NK-92 (cell line): ENCODE results near the gene SLC38A8.

Experiments used
- DNase-seq: peaks from one replicate; lab custom pipeline; 2025; ENCODE audit not compliant: unreplicated experiment; lab: John Stamatoyannopoulos, UW

Gene SLC38A8

DNA sequence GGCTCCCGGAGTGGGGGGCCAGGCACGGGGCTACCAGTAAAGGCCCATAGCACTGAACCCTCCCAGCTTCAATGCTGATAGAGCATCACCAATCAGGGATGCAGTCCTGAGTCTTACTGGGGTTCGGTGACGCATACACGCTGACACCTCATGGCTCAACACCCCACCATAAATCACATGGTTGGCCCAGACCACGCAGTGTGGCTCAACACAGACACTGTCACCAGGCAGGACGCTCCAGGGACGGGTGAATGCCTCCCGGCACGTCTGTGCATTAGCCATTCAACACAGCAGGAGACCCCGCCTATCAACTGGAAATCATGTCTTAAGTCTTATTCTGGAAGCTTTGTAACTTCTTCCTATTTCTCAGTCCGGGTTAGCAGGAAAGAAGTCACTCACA is 39.6 kb downstream of the SLC38A8 start:
- no peak for DNase-seq

DNA sequence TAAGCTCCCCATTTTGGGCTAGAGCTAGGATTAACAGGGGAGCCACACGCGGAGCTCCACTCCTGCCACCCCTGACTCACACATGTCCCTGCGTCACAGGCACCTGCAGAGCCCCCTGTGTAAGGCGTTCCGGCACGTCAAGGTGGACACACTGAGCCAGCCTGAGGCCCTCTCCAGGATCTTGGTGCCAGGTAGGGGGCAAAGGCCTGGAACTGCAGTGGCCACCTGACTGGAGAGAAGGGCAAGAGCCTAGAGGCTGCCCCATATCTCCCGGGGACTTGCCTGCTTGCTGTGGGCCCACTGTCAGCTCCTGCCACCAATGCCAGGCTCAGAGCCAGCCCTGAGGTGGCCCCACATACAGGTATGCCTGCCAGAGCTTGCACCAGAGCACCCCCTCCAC is 40.9 kb downstream of the SLC38A8 start:
- no peak for DNase-seq

GRCh38 chr16:84000989-84001642 is 41.5 kb downstream of the SLC38A8 start:
- DNase-seq = no peak

DNA sequence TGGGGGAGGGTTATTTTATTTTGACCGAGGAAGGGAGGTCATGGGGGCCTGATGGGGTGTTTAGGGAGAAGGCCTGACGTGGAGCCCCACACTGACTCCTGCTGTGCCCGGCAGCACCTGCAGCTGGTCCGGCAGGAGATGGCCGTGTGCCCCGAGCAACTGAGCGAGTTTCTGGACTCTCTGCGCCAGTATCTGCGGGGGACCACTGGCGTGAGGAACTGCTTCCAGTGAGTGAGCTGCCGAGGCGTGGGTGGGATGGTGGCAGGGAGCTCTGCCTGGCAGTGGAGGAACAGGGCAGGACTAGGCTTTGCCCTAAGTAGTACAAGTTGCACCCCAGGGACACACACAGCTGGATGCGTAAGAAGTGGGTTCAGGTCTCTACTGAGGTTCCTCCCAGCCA is 44.5 kb downstream of the SLC38A8 start:
- DNase-seq = no peak

GRCh38 chr16:83996481-83997252 is 45.9 kb downstream of the SLC38A8 start:
- DNase-seq = no peak

GRCh38 chr16:83995754-83996153 is 46.8 kb downstream of the SLC38A8 start:
- no peak for DNase-seq

DNA sequence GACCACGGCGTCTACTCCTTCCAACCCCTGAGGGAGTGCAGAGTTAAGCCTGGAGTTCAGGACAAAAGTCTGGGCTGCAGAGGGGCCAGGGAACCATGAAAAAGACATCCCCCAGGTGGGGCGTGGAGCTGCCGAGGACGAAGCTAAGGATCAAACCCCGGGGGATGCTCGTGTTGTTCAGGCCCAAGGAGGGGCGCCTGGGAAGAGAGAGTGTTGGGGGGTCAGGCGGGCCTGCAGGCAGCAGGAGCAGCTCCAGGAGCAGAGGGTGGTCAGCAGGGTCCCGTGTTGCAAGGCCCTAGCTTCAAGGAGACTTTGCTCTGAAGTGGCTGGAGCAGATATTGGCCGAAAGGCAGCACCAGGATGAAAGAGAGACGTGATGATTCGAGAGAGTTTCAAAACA is 47.9 kb downstream of the SLC38A8 start:
- DNase-seq = no peak

- no peak for DNase-seq
These were observed 48.5 kb downstream of the SLC38A8 start for GRCh38 chr16:83994087-83994486.

DNA sequence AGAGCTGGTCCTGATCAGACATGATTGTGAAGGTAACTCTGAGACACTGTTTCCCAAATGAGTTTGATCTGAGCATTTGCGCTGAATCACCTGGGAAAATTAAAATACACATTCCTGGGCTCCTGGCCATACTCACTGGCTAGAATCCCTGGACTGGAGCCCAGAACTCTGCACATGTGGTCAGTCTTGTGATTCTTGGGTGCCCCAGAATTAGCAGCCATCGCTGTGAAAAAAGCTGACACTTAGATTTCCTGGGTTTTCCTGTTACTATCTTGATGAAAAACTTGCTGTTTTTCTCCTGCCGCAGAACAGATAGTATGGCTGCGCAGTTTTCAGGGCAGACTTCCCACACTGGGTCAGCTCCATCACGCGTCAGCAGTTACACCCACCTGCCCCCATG is 50.0 kb downstream of the SLC38A8 start:
- no peak for DNase-seq

DNA sequence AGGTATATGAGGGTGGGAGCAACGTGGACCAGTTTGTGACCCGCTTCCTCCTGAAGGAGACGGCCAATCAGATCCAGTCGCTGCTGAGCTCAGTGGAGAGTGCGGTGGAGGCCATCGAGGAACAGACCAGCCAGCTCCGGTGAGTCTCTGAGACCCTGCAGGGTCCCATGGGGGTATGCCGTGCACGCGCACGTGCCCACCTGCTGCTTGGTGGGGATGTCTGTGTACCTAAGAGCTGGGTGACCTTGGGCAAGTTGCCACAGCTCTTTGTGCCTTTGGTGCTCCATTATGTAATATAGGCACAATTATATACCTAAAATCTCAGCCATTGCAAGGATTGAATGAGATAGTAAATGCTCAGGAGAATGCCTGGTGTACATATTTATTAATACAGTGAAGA is 52.1 kb downstream of the SLC38A8 start:
- DNase-seq = no peak

DNA sequence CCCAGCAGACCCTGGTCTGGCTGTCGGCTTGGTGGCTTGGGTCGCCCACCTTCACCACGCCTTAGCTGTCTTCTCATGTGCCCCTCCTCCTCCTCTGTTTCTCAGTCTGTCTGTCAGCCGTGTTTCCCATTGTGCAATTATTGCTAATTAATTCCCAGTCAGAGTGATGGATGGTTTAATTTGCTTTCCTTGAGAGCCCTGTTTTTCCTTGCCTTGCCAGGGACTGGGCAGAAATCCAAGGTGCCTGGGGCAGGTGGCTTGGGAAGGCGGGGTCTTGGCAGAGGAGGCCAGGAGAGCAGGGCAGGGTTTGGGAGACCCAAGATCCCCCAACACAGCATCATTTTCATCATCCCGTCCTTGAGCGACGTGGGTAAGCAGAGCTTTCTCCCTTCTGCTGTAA is 53.3 kb downstream of the SLC38A8 start:
- DNase-seq = no peak

- no peak for DNase-seq
These were observed 59.1 kb downstream of the SLC38A8 start for GRCh38 chr16:83983491-83983890.

DNA sequence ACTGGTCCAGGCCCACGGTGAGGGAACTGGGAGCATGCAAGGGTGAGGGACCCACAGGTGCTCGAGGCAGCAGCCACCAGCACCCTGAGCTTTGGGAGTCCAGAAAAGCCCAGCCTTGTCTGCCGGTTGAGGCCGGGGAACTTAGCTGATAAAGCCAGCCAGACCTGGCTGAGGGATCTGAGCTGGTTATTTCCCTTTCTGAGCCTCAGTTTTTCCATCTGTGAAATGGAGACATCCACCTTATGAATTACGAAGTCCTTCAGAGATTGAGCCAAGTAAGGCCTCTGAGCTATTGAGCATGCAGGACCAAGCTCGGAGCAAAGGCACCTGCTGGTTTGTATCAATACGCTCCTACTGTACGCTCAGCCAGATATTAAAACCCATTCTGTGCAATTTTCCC is 60.8 kb downstream of the SLC38A8 start:
- DNase-seq = no peak

- no peak for DNase-seq
These were observed 61.8 kb downstream of the SLC38A8 start for GRCh38 chr16:83980794-83981193.

- no peak for DNase-seq
These were observed 63.2 kb downstream of the SLC38A8 start for GRCh38 chr16:83979441-83979840.

GRCh38 chr16:83978401-83978904 is 64.1 kb downstream of the SLC38A8 start:
- no peak for DNase-seq

GRCh38 chr16:83977056-83977815 is 65.4 kb downstream of the SLC38A8 start:
- DNase-seq = no peak

- no peak for DNase-seq
These were observed 66.9 kb downstream of the SLC38A8 start for GRCh38 chr16:83975590-83976260.

DNA sequence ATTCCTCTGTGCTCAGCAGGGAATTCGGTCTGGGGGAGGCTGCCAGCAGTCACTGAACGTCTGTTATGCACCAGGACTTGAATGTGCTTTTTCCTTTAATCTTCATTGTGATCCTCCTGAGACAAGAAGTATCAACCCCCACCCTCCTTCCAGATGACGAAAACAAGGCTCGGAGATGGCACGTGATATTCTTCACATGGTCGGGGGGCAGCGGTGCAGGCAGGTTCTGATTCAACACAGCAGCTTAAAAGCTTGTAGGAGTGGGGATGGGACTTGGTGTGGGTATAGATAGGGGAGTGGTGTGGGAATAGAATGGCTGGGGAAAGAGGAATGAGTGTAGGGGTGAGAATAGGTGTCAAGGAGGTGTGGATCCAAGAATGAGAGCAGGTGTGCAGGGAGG is 68.1 kb downstream of the SLC38A8 start:
- DNase-seq = no peak

DNA sequence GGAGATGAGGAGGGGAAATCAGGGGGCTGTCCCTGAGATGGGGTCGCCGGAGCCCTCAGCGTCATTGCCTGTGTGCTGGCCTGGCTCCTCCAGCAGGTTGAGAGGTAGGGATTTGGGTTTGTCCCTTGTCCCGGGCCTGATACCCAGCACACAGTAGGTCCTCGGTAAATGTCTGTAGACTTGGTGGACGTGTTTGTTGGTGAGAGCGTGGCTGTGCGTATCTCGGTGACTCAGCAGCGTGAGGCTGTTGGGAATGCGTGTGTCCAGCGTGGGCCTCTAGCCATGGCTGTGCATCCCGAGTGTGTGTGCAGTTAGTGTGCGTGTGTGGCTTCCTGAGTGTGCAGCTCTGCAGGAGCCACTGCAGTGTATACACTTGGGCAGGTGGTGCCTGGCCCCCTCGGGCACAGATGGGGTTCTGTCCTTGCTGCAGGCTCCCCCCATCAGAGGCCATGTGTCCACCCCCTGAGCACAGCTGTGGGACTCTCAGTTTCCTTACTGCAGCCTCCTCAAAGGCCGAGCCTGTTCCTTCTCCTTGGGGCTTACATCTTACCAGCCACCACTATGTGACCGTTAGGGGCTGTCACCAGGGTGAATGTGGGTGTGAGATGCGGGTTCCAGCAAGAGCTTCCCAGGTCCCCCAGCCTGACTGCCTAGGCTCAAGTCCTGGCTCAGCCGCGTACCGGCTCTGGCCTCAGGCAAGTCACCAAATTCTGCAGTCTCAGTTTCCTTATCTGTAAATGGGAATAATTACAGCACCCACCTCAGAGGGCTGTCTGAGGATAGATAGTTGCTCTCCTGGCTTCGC is 68.8 kb downstream of the SLC38A8 start:
- no peak for DNase-seq
